CD4-positive, alpha-beta T cell (primary cell): ENCODE measurements around the gene CASKIN1. TPM values are rescaled to one million over a fixed set of nuclear protein-coding genes. Genes with fewer than 3 reads are reported as not detected.

Source experiments
- ATAC-seq: fragments of 200-7000 bp; cut with Tn5 transposase; one replicate; pipeline ENCODE4 v1.10.0; 2022; ENCODE audit warnings: mild to moderate bottlenecking; ENCODE audit not compliant: poor library complexity
- CTCF ChIA-PET: fragments of 350-600 bp; sonication (Branson Sonifier 250); formaldehyde crosslinking; loops from one replicate; lab custom pipeline; 2021; ENCODE audit warnings: antibody characterized with exemption, inconsistent platforms; lab: Charles Lee
- POLR2A ChIA-PET: fragments of 350-600 bp; sonication (Branson Sonifier 250); formaldehyde crosslinking; loops from one replicate; lab custom pipeline; 2021; ENCODE audit warnings: antibody characterized with exemption, inconsistent platforms; lab: Charles Lee
- DNase-seq, 14 experiments: peaks; one replicate each; pipeline ENCODE4 v3.0.0-alpha.2; 2013 to 2020; ENCODE audit warnings: mixed read lengths in 2 of 14
- H3K27ac ChIP-seq, 2 donors: one replicate each; pipeline versions ENCODE4 v1.5.1 to v1.7.0; 2013; ENCODE audit warnings: low read length in 2 of 2, low read depth in 1 of 2, mild to moderate bottlenecking in 1 of 2
- H3K27me3 ChIP-seq, 2 experiments: 1 replicate in 1 of 2; 2 replicates in 1 of 2; pipeline versions ENCODE4 v1.6.1 to v1.7.0; 2013; ENCODE audit warnings: low read length in 2 of 2, control low read depth in 1 of 2, mild to moderate bottlenecking in 1 of 2, moderate library complexity in 1 of 2; ENCODE audit not compliant: insufficient read depth in 2 of 2, control insufficient read depth in 1 of 2
- H3K36me3 ChIP-seq: one replicate; pipeline ENCODE4 v1.6.1; 2013; ENCODE audit warnings: low read length, control low read depth; ENCODE audit not compliant: insufficient read depth
- H3K4me1 ChIP-seq: one replicate; pipeline ENCODE4 v1.6.1; 2013; ENCODE audit warnings: low read length, control low read depth; ENCODE audit not compliant: insufficient read depth
- H3K4me3 ChIP-seq: one replicate; pipeline ENCODE4 v1.5.1; 2013; ENCODE audit warnings: mild to moderate bottlenecking, low read length, moderate library complexity
- H3K9me3 ChIP-seq, 2 experiments: 1 replicate in 1 of 2; 2 replicates in 1 of 2; pipeline versions ENCODE4 v1.6.1 to v1.7.0; 2013; ENCODE audit warnings: low read length in 2 of 2, mild to moderate bottlenecking in 2 of 2, control low read depth in 1 of 2, moderate library complexity in 1 of 2; ENCODE audit not compliant: control insufficient read depth in 1 of 2, insufficient read depth in 1 of 2
- H3K27ac Mint-ChIP-seq: one replicate; pipeline ENCODE4 v1.8.0; 2020; ENCODE audit warnings: mixed read lengths
- H3K27me3 Mint-ChIP-seq: one replicate; pipeline ENCODE4 v1.8.0; 2021; ENCODE audit warnings: mixed read lengths
- H3K36me3 Mint-ChIP-seq: one replicate; pipeline ENCODE4 v1.8.0; 2021; ENCODE audit warnings: low read depth, mixed read lengths
- H3K4me1 Mint-ChIP-seq: one replicate; pipeline ENCODE4 v1.8.0; 2021; ENCODE audit warnings: low read depth, mixed read lengths
- H3K4me3 Mint-ChIP-seq: one replicate; pipeline ENCODE4 v1.8.0; 2020; ENCODE audit warnings: mild to moderate bottlenecking, mixed read lengths
- H3K9me3 Mint-ChIP-seq: one replicate; pipeline ENCODE4 v1.8.0; 2020; ENCODE audit warnings: mixed read lengths
- CTCF ChIP-seq: fragments of 200-600 bp; IDR thresholded peaks from one replicate; pipeline ENCODE4 v1.8.0; 2022; ENCODE audit warnings: antibody characterized with exemption, mild to moderate bottlenecking
- intact Hi-C, 2 experiments: fragments of 100-400 bp; cut with DNase I in 1 of 2; cut with micrococcal nuclease in 1 of 2; formaldehyde crosslinking; loops; one replicate each; pipeline versions ENCODE4 v1.15.1 to v1.9.0; 2023 to 2025; cut with DNase I, micrococcal nuclease
- total RNA-seq, 174 experiments: library from RNA in 2 of 174; stranded (reverse) in 2 of 174; gene quantifications; one replicate each; pipeline ENCODE4 v1.2.3 and lab custom pipeline; 2021 to 2026

Gene CASKIN1
- total RNA-seq, 2 experiments from 2014 or later = 0.06 TPM; not detected in 1

GRCh38 chr16:2167068-2167638 lies 29.3 kb downstream of the CASKIN1 start:
- H3K4me1 Mint-ChIP-seq = no peaks in the 10 kb centered on the region
- POLR2A ChIA-PET = interaction anchor here (2.4 kb wide), 1 partner anchor 12 kb away, joined by 9 read pairs; the partner anchor contains the start of gene TRAF7
- intact Hi-C loops = no loop called here

GRCh38 chr16:2166263-2167067 lies 29.9 kb downstream of the CASKIN1 start:
- Histone ChIP-seq H3K4me1 (peaks cover 16% of the 10 kb centered on the region), H3K4me3 (no peak overlapping the region), H3K27ac (no peak overlapping the region), H3K9me3 (peaks cover 0 to 11% of the 10 kb centered on the region in 2 experiments), H3K36me3 (peaks cover 35% of the 10 kb centered on the region), H3K27me3 (no peaks in the 10 kb centered on the region)
- H3K9me3 Mint-ChIP-seq = no peaks in the 10 kb centered on the region
- ChIA-PET CTCF (no interaction called here), POLR2A (no interaction called here)
- H3K36me3 Mint-ChIP-seq = peaks cover 4% of the 10 kb centered on the region
- no peak overlapping the region for H3K27ac Mint-ChIP-seq
- H3K4me3 Mint-ChIP-seq = no peak overlapping the region
- no peaks in the 10 kb centered on the region for H3K4me1 Mint-ChIP-seq
- no peak for TF ChIP-seq CTCF
- DNase-seq = no peak
- intact Hi-C loops = no loop called here
- ATAC-seq = no peak
- no peaks in the 10 kb centered on the region for H3K27me3 Mint-ChIP-seq

More at GRCh38 chr16:2167068-2167638, 29.3 kb downstream of the CASKIN1 start:
- Mint-ChIP-seq H3K27me3 (no peaks in the 10 kb centered on the region), H3K36me3 (peaks cover 4% of the 10 kb centered on the region), H3K27ac (no peak overlapping the region), H3K4me3 (no peak overlapping the region), H3K9me3 (no peaks in the 10 kb centered on the region)
- peaks cover 42% of the 10 kb centered on the region for H3K36me3 ChIP-seq
- H3K27ac ChIP-seq = no peak overlapping the region
- peaks cover 16% of the 10 kb centered on the region for H3K4me1 ChIP-seq
- H3K27me3 ChIP-seq = no peaks in the 10 kb centered on the region
- peaks cover 0 to 11% of the 10 kb centered on the region in 2 experiments for H3K9me3 ChIP-seq
- no peak overlapping the region for H3K4me3 ChIP-seq
- CTCF ChIA-PET = no interaction called here
- DNase-seq = no peak
- ATAC-seq = no peak
- no peak for TF ChIP-seq CTCF

- POLR2A ChIA-PET = no interaction called here
- H3K4me1 Mint-ChIP-seq = no peaks in the 10 kb centered on the region
- Histone ChIP-seq H3K27ac (no peak overlapping the region), H3K27me3 (no peaks in the 10 kb centered on the region), H3K4me1 (peaks cover 16% of the 10 kb centered on the region), H3K4me3 (no peak overlapping the region), H3K36me3 (peaks cover 34% of the 10 kb centered on the region), H3K9me3 (peaks cover 0 to 11% of the 10 kb centered on the region in 2 experiments)
- CTCF ChIA-PET = no interaction called here
- H3K4me3 Mint-ChIP-seq = no peak overlapping the region
- H3K27me3 Mint-ChIP-seq = no peaks in the 10 kb centered on the region
- intact Hi-C loops = no loop called here
- H3K27ac Mint-ChIP-seq = no peak overlapping the region
- H3K36me3 Mint-ChIP-seq = peaks cover 4% of the 10 kb centered on the region
- DNase-seq (no peak), ATAC-seq (no peak)
- no peaks in the 10 kb centered on the region for H3K9me3 Mint-ChIP-seq
- no peak for TF ChIP-seq CTCF
Measured at GRCh38 chr16:2165861-2166260, 30.5 kb downstream of the CASKIN1 start.
